Hepatocyte (in vitro differentiated cells): ENCODE results near the gene YEATS2. TPM values are rescaled to one million over a fixed set of nuclear protein-coding genes. Genes with fewer than 3 reads are reported as not detected.

Experiments used
- DNase-seq: peaks from one replicate; pipeline ENCODE4 v3.0.0-alpha.2; 2016; ENCODE audit warnings: low spot score
- H2AFZ ChIP-seq: fragments of 200-600 bp; sonication (generic); 2 replicates; pipeline ENCODE4 v1.6.0; 2016; ENCODE audit warnings: antibody characterized with exemption, mild to moderate bottlenecking
- H3K27ac ChIP-seq: fragments of 200-600 bp; sonication (generic); 2 replicates; pipeline ENCODE4 v1.5.1; 2016; ENCODE audit warnings: mild to moderate bottlenecking
- H3K27me3 ChIP-seq: fragments of 200-600 bp; sonication (generic); 2 replicates; pipeline ENCODE4 v1.6.1; 2016
- H3K36me3 ChIP-seq: fragments of 200-600 bp; sonication (generic); replicated peaks from 2 replicates; pipeline ENCODE4 v1.5.1; 2016; ENCODE audit warnings: low read depth; ENCODE audit not compliant: insufficient read depth
- H3K4me1 ChIP-seq: fragments of 200-600 bp; sonication (generic); 2 replicates; pipeline ENCODE4 v1.5.1; 2016; ENCODE audit warnings: mild to moderate bottlenecking, moderate library complexity; ENCODE audit not compliant: insufficient read depth
- H3K4me2 ChIP-seq: fragments of 200-600 bp; sonication (generic); 2 replicates; pipeline ENCODE4 v1.6.0; 2016
- H3K4me3 ChIP-seq: fragments of 200-600 bp; sonication (generic); 2 replicates; pipeline ENCODE4 v1.5.1; 2016; ENCODE audit warnings: mild to moderate bottlenecking
- H3K79me2 ChIP-seq: fragments of 200-600 bp; sonication (generic); 2 replicates; pipeline ENCODE4 v1.6.0; 2017; ENCODE audit warnings: mild to moderate bottlenecking
- H3K9me2 ChIP-seq: fragments of 200-600 bp; sonication (generic); replicated peaks from 2 replicates; pipeline ENCODE4 v1.6.0; 2017; ENCODE audit warnings: mild to moderate bottlenecking; ENCODE audit not compliant: insufficient read depth
- H3K9me3 ChIP-seq: fragments of 200-600 bp; sonication (generic); 2 replicates; pipeline ENCODE4 v1.5.1; 2016; ENCODE audit warnings: low read depth, mild to moderate bottlenecking
- H4K20me1 ChIP-seq: fragments of 200-600 bp; sonication (generic); 2 replicates; pipeline ENCODE4 v1.6.0; 2016; ENCODE audit warnings: mild to moderate bottlenecking; ENCODE audit not compliant: insufficient read depth, poor library complexity, severe bottlenecking
- EZH2 ChIP-seq: fragments of 200-600 bp; sonication (generic); IDR thresholded peaks from 2 replicates; pipeline ENCODE4 v1.6.1; 2016; ENCODE audit warnings: antibody characterized with exemption, mild to moderate bottlenecking, borderline replicate concordance
- EZH2phosphoT487 ChIP-seq: fragments of 200-600 bp; sonication (generic); IDR thresholded peaks from one replicate; pipeline ENCODE4 v1.6.1; 2018; ENCODE audit warnings: antibody characterized with exemption, mild to moderate bottlenecking, low read depth, moderate library complexity; ENCODE audit not compliant: unreplicated experiment, severe bottlenecking
- WGBS: methylation state at CpG from one replicate; pipeline ENCODE4 v1.1.6; 2016; ENCODE audit warnings: low lambda C conversion rate; ENCODE audit errors: missing lambda C conversion rate; 5-methylcytosine and 5-hydroxymethylcytosine counted together
- polyA plus RNA-seq: library from polyadenylated mRNA; unstranded; fragments of >200 nt; fragmentation: Nextera tagmentation; extraction: Ambion mirVana; gene quantifications from 2 replicates; pipeline ENCODE4 v1.2.1, GENCODE V29; 2016
- total RNA-seq: library from RNA; depleted of rRNA; stranded (reverse); fragments of >200 nt; gene quantifications from 2 replicates; pipeline ENCODE4 v1.2.3, GENCODE V29; 2014
- TF ChIP-seq, protein P1 (sequence below): fragments of 200-600 bp; sonication (generic); IDR thresholded peaks from 2 replicates; pipeline ENCODE4 v1.5.1; 2016; ENCODE audit warnings: antibody characterized with exemption, mild to moderate bottlenecking; ENCODE audit not compliant: poor library complexity

Gene YEATS2
- total and polyA plus RNA-seq, 2 experiments from 2014 or later, result 12.5 to 21.5 TPM

DNA sequence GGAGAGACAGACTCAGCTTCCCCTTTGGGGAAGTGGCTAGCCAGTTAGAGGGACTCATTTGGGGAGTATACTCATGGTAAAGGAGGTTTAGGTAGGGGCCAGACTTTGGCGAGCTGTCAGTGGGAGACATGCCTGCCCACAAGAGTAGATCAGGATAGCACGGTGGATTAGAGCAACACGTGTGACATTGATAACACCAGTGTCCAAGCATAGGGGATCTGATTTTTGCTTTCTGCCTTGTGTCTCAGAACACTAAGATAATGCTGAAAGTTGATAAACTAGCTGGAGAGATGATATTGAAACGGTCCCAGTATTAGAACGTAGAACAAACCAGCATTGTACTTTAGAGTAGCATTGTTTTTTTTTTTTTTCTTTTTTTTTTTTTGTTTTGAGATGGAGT, 101.9 kb downstream of the YEATS2 start:
- Histone ChIP-seq H2AFZ (no peak overlapping the region), H3K36me3 (peaks cover 5% of the 10 kb centered on the region), H3K4me1 (no peaks in the 10 kb centered on the region), H4K20me1 (no peaks in the 10 kb centered on the region), H3K4me2 (no peak overlapping the region), H3K4me3 (no peak overlapping the region), H3K27me3 (no peaks in the 10 kb centered on the region), H3K9me2 (no peaks in the 10 kb centered on the region), H3K27ac (no peak overlapping the region), H3K9me3 (no peaks in the 10 kb centered on the region), H3K79me2 (no peaks in the 10 kb centered on the region)
- 89% methylated on average over 5 of the region's 5 CpGs for WGBS
- no peak for TF ChIP-seq EZH2
- TF ChIP-seq, protein P1, sequence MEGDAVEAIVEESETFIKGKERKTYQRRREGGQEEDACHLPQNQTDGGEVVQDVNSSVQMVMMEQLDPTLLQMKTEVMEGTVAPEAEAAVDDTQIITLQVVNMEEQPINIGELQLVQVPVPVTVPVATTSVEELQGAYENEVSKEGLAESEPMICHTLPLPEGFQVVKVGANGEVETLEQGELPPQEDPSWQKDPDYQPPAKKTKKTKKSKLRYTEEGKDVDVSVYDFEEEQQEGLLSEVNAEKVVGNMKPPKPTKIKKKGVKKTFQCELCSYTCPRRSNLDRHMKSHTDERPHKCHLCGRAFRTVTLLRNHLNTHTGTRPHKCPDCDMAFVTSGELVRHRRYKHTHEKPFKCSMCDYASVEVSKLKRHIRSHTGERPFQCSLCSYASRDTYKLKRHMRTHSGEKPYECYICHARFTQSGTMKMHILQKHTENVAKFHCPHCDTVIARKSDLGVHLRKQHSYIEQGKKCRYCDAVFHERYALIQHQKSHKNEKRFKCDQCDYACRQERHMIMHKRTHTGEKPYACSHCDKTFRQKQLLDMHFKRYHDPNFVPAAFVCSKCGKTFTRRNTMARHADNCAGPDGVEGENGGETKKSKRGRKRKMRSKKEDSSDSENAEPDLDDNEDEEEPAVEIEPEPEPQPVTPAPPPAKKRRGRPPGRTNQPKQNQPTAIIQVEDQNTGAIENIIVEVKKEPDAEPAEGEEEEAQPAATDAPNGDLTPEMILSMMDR, result no peak
- TF ChIP-seq EZH2phosphoT487, result no peak
- no peak for DNase-seq

DNA sequence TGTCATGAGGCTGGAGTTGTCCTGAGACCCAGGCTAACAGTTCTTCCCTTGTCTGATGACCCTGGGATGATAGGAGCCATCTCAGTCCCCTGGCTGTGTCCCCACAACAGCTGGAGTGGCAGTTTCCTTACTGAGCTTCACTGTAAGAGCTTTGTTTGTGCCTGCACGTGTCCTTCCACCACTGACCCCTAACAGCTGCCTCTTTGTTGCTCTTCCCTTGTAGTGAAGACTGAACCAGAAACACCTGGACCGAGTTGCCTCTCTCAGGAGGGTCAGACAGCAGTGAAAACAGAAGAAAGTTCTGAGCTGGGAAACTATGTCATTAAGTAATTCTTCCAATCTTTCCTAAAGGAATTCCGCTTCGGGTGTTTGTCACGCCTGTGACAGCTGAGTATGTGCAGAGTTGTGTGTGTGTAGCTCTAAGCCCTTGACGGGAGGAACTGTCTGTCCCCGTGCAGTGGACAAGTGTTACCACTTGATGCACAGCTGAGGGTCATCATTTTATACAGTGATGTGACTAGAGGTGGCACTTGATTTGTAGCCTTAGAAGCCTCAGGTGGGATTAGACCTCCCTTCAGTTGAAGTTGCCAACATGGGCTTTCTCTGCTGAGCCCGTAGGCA, 102.8 kb downstream of the YEATS2 start:
- 80% methylated on average over 8 of the region's 8 CpGs for WGBS
- H3K4me2 ChIP-seq, result no peak overlapping the region
- peaks cover 5% of the 10 kb centered on the region for H3K36me3 ChIP-seq
- DNase-seq, result no peak
- no peak overlapping the region for H3K4me3 ChIP-seq
- no peaks in the 10 kb centered on the region for H3K9me3 ChIP-seq
- TF ChIP-seq EZH2phosphoT487 (no peak), EZH2 (no peak)
- TF ChIP-seq, protein P1, result no peak
- no peaks in the 10 kb centered on the region for H4K20me1 ChIP-seq
- H3K27me3 ChIP-seq, result no peaks in the 10 kb centered on the region
- H3K79me2 ChIP-seq, result no peaks in the 10 kb centered on the region
- no peaks in the 10 kb centered on the region for H3K4me1 ChIP-seq
- no peaks in the 10 kb centered on the region for H3K9me2 ChIP-seq
- no peak overlapping the region for H3K27ac ChIP-seq
- no peak overlapping the region for H2AFZ ChIP-seq

DNA sequence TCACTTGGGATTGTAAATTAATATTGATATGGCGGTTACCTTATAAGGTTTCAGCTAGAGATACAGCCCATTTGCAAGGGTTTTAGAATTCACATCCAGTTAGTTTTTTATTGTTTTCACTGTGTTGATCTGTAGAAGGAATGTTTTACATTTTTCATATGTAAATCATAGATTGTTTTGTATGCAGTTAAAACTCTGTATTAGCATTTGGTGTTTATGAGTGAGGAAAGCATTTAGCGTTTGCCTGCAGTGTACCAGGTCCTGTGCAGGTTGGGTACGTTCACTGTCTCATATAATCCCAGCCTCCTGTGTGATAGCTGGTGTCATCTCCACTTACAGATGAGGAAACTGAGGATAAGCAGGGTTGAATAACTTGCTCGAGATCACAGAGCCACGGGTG, 104.0 kb downstream of the YEATS2 start:
- Histone ChIP-seq H3K4me3 (no peak overlapping the region), H3K4me1 (no peaks in the 10 kb centered on the region), H3K79me2 (no peaks in the 10 kb centered on the region), H2AFZ (no peak overlapping the region), H3K36me3 (peaks cover 5% of the 10 kb centered on the region), H3K4me2 (no peak overlapping the region), H3K9me2 (no peaks in the 10 kb centered on the region), H4K20me1 (no peaks in the 10 kb centered on the region), H3K27me3 (no peaks in the 10 kb centered on the region), H3K9me3 (no peaks in the 10 kb centered on the region), H3K27ac (no peak overlapping the region)
- DNase-seq, result no peak
- WGBS, result 89% methylated on average over 5 of the region's 5 CpGs
- TF ChIP-seq EZH2phosphoT487, result no peak

DNA sequence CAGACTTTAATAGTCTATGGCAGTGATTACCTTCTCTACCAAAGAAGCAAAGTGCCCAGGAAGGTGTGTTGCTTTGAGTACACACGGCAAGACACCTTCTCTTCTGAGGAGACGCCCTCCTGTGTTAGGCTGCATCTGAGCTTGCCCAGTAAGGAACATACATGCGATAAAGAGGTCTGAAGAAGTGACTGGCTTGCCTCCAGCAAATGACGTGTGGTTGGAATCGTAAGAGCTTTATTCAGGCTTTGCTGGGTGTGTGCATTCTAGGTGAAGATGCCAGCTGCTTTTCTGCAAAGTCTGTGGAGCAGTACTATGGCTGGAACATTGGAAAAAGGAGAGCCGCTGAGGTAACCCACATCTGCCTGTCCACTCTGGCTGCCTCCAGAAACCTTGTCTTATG, 105.4 kb downstream of the YEATS2 start:
- TF ChIP-seq EZH2phosphoT487 (no peak), EZH2 (no peak)
- TF ChIP-seq, protein P1, result no peak
- H2AFZ ChIP-seq, result no peak overlapping the region
- H3K79me2 ChIP-seq, result no peaks in the 10 kb centered on the region
- no peak overlapping the region for H3K4me3 ChIP-seq
- DNase-seq, result no peak
- H3K9me2 ChIP-seq, result no peaks in the 10 kb centered on the region
- H3K27ac ChIP-seq, result no peak overlapping the region
- no peak overlapping the region for H3K4me2 ChIP-seq
- 94% methylated on average over 6 of the region's 6 CpGs for WGBS
- no peaks in the 10 kb centered on the region for H4K20me1 ChIP-seq
- peaks cover 5% of the 10 kb centered on the region for H3K36me3 ChIP-seq
- no peaks in the 10 kb centered on the region for H3K4me1 ChIP-seq
- no peaks in the 10 kb centered on the region for H3K27me3 ChIP-seq
- H3K9me3 ChIP-seq, result no peaks in the 10 kb centered on the region
